ENCODE measurements around the gene CSPG4. TPM values are rescaled to one million over a fixed set of nuclear protein-coding genes. Genes with fewer than 3 reads are reported as not detected.

Gene CSPG4
- total and polyA plus RNA-seq, 2 of the 13 experiments (the other 11 are each of a cell fraction or from before 2014, with no cell fraction given) = 0.01 to 0.04 TPM

DNA sequence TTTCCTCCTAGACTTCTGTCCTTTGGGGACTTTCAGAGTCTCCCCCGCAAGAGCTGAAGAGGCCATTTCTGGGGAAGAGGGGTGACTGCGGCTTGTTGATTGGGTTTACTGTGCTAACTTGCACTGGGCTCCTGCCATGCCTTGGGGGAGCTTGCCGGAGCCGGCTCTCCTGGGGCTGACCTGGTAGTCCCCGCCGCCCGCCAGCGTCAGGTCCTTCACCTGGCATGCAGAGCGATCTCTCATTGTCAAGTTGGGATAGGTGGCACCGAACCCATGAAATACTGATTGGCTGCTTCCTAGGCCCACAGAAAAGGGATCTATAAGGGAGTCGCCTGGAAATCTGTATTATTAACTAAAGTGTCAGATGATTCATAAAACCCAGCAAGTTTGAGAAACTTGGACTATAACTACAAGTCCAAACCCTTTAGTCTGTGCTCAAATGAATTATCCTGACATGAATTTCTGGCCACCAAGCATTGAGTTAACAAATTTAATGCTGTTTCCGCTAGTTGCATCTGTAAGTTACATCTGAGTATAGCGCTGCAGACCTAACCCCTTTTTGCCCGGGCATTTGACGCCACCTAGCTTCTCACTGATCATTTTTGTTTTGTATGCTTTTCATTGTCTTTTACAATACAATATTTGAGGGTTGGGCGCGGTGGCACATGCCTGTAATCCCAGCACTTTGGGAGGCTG, 72.0 kb downstream of the CSPG4 start (continued):
- TF ChIP-seq CEBPB (IDR thresholded peaks at IDR 0.05; ENCODE audit: borderline replicate concordance, low read depth, low read length) (no peak), ZNF558 (CRISPR knock-in tag; IDR thresholded peaks at IDR 0.05; ENCODE audit: borderline replicate concordance) (peak; percentile 36; the same call in 1 of the 2 replicates), NR3C1 (CRISPR knock-in tag; IDR thresholded peaks at IDR 0.05) (no peak), ZZZ3 (CRISPR knock-in tag; IDR thresholded peaks at IDR 0.05; ENCODE audit: borderline replicate concordance) (no peak), ZNF7 (CRISPR knock-in tag; IDR thresholded peaks at IDR 0.05) (no peak), RCOR2 (CRISPR knock-in tag; IDR thresholded peaks at IDR 0.05) (peak; percentile 47; the same call in 1 of the 2 replicates), CENPT (CRISPR knock-in tag; IDR thresholded peaks at IDR 0.05; ENCODE audit: low read depth) (no peak), MLLT10 (CRISPR knock-in tag; IDR thresholded peaks at IDR 0.05) (no peak), SRF (IDR thresholded peaks at IDR 0.05; ENCODE audit: low read depth, low read length) (no peak), KLF11 (CRISPR knock-in tag; IDR thresholded peaks at IDR 0.05) (0 out of 2 replicates have a peak, but pooled peaks have one; percentile 27), NFKB2 (CRISPR knock-in tag; IDR thresholded peaks at IDR 0.05; ENCODE audit: borderline replicate concordance) (no peak), KLF6 (CRISPR knock-in tag; IDR thresholded peaks at IDR 0.05) (no peak; the same call in 1 of the 2 replicates), CCDC6 (CRISPR knock-in tag; IDR thresholded peaks at IDR 0.05) (0 out of 2 replicates have a peak, but pooled peaks have one; percentile 2), RORA (CRISPR knock-in tag; IDR thresholded peaks at IDR 0.05) (no peak), ZNF501 (CRISPR knock-in tag; IDR thresholded peaks at IDR 0.05) (peak; percentile 65; the same call in 1 of the 2 replicates), ZBTB8A (CRISPR knock-in tag; IDR thresholded peaks at IDR 0.05; ENCODE audit: borderline replicate concordance, low read depth) (no peak), ZNF10 (CRISPR knock-in tag; IDR thresholded peaks at IDR 0.05; ENCODE audit: borderline replicate concordance, low read depth) (no peak), FOXM1 (CRISPR knock-in tag; IDR thresholded peaks at IDR 0.05) (no peak), MIER2 (CRISPR knock-in tag; IDR thresholded peaks at IDR 0.05) (no peak), ZSCAN29 (CRISPR knock-in tag; conservative IDR thresholded peaks at IDR 0.05) (peak; percentile 38; the same call in 1 of the 2 replicates), MTA3 (CRISPR knock-in tag; IDR thresholded peaks at IDR 0.05) (no peak), RXRA (CRISPR knock-in tag; IDR thresholded peaks at IDR 0.05) (no peak), BRCA1 (CRISPR knock-in tag; IDR thresholded peaks at IDR 0.05) (no peak), MAFG (CRISPR knock-in tag; IDR thresholded peaks at IDR 0.05) (no peak)
- TF ChIP-seq, protein P1, sequence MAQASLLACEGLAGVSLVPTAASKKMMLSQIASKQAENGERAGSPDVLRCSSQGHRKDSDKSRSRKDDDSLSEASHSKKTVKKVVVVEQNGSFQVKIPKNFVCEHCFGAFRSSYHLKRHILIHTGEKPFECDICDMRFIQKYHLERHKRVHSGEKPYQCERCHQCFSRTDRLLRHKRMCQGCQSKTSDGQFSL (CRISPR knock-in tag; IDR thresholded peaks at IDR 0.05) = no peak
- TF ChIP-seq, protein P2, sequence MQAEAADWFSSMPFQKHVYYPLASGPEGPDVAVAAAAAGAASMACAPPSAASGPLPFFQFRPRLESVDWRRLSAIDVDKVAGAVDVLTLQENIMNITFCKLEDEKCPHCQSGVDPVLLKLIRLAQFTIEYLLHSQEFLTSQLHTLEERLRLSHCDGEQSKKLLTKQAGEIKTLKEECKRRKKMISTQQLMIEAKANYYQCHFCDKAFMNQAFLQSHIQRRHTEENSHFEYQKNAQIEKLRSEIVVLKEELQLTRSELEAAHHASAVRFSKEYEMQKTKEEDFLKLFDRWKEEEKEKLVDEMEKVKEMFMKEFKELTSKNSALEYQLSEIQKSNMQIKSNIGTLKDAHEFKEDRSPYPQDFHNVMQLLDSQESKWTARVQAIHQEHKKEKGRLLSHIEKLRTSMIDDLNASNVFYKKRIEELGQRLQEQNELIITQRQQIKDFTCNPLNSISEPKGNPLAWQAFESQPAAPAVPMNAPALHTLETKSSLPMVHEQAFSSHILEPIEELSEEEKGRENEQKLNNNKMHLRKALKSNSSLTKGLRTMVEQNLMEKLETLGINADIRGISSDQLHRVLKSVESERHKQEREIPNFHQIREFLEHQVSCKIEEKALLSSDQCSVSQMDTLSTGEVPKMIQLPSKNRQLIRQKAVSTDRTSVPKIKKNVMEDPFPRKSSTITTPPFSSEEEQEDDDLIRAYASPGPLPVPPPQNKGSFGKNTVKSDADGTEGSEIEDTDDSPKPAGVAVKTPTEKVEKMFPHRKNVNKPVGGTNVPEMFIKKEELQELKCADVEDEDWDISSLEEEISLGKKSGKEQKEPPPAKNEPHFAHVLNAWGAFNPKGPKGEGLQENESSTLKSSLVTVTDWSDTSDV (CRISPR knock-in tag; IDR thresholded peaks at IDR 0.05) = no peak
- TF ChIP-seq, protein P3, sequence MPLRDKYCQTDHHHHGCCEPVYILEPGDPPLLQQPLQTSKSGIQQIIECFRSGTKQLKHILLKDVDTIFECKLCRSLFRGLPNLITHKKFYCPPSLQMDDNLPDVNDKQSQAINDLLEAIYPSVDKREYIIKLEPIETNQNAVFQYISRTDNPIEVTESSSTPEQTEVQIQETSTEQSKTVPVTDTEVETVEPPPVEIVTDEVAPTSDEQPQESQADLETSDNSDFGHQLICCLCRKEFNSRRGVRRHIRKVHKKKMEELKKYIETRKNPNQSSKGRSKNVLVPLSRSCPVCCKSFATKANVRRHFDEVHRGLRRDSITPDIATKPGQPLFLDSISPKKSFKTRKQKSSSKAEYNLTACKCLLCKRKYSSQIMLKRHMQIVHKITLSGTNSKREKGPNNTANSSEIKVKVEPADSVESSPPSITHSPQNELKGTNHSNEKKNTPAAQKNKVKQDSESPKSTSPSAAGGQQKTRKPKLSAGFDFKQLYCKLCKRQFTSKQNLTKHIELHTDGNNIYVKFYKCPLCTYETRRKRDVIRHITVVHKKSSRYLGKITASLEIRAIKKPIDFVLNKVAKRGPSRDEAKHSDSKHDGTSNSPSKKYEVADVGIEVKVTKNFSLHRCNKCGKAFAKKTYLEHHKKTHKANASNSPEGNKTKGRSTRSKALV (CRISPR knock-in tag; IDR thresholded peaks at IDR 0.05) = no peak

All from HepG2 (cell line).